LoVo (cell line): Measurements from ENCODE around the gene NAV3.
A peak's percentile ranks its signal among the peaks of the same experiment; 100 is the strongest.
"Not testable (repeated sequence)": the region's sequence is repeated elsewhere in the genome, so short reads cannot be mapped to it uniquely, and the experiment has no call there.

Source experiments
- DNase-seq: peaks from one replicate; pipeline ENCODE4 v3.0.0-alpha.2; 2016; ENCODE audit warnings: low spot score

Gene NAV3

DNA sequence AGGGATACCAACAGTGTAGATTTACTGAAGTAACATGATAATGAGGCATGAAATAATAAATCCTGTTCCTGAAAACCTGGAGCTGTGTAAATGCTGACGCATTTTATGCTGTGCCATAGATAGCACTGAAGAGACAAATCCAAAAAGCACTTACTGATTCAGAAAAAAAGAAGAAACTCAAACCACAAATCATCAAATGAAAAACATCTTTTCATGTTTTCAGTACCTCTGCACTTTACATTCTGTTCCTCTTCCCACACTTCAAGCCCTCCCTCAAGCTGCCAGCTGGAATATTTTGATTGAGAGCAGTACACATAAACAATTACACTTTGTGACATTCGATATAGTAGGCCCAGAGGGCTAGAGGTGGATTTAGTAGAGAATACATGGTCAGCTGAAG lies 362.3 kb downstream of the NAV3 start:
- DNase-seq = no peak

DNA sequence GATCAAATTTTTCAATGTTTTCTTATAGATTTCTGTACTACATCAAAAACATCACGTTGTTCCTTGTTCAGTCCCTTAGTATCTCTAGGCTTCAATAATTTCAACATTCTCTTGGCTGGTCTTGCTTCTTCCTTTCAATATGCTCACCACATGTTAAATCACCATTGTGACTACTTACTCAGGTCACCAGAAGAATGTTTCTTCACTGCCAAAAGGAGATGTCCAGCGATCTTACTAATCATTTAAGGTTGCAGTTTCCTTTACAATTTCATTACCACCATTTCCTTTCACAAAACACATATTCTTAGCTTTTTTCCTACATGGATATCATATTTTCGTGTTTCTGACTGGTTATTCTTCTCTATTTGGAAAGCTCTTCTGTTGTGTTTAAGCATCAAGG lies 363.8 kb downstream of the NAV3 start:
- no peak for DNase-seq

- no peak for DNase-seq
These were observed 368.2 kb downstream of the NAV3 start for GRCh38 chr12:78198896-78199295.

- DNase-seq = no peak
These were observed 369.2 kb downstream of the NAV3 start for GRCh38 chr12:78199926-78200325.

DNA sequence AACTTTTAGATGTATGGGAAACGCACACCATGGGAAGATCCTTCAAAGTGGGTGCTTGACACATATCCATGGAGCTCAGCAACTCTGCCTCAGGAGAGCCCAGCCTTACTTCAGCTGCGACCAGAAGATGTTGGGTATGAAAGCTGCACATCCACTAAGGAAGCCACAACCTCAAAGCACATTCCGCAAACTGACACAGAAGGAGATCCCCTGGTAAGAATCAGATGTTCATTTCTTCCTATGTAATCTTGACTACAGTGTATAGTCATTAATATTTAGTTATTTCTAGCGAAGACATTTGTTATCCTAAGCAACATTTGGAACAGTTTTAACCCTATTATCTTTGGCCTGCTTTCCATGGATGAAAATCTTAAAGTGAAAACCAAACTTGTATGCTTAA lies 374.2 kb downstream of the NAV3 start:
- no peak for DNase-seq

DNA sequence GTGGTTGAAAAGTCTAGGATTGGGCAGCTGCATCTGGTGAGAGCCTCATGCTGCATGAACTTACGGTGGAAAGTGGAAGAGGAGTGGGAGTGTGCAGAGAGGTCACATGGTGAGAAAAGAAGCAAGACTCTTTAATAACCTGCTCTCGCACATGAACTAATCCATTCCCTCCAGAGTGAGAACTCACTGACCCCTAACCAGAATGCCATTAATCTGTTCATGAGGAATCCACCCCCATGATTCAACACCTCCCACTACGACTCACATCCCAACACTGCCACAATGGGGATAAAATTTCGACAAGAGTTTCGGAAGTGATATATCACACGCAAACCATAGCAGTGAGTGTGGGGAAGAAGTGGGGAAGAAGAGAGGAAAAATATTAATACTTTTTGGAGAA lies 377.4 kb downstream of the NAV3 start:
- no peak for DNase-seq

DNA sequence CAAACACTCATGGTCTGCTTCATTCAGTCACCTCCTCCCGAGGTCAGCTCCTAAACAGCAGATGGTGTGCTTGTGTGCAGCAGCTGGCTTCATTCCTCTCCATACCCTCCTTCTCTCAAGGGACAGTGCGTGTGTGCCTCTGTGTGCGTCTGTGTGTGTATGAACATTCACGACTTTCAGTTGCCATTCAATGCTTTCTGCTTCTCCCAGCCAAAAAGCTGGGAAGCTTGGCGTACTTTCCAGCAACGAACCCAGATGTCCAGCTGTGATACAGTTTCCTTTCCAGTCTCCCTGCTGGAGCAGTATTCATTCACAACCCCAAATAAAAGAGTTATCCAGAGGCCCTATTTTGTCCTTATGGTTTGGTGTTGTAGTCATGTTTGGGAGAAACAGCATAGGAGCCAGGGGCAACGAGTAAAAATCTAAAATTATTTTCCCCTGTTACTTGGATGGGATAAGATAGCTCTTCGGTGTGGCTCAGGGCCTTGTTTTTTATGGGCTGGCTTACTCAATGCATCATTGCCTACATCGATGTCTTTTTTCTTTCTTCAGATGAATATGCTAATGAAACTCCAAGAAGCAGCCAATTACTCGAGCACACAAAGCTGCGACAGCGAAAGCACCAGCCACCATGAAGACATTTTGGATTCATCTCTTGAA lies 379.3 kb downstream of the NAV3 start:
- DNase-seq = no peak

- no peak for DNase-seq
These were observed 379.8 kb downstream of the NAV3 start for GRCh38 chr12:78210506-78210860.

DNA sequence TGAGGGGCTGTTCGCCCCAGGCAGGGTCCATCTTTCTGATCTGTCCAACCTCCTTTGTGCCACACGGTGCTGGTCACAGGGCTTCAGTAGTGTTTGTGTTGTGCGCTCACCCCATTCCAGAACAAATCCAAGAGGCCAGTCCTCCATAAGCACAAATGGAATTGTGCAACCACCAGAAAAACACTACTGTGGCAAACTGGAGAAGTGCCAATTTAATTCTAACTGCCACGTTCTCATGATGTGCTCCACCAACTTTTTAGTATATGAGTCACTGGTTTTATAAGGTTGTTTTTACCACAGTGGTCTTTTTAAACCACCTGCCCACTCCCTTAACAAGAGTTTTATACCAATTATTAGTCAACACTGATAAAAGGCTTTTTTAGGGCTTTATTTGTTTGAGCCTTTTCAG lies 380.2 kb downstream of the NAV3 start:
- DNase-seq = peak; percentile 88

DNA sequence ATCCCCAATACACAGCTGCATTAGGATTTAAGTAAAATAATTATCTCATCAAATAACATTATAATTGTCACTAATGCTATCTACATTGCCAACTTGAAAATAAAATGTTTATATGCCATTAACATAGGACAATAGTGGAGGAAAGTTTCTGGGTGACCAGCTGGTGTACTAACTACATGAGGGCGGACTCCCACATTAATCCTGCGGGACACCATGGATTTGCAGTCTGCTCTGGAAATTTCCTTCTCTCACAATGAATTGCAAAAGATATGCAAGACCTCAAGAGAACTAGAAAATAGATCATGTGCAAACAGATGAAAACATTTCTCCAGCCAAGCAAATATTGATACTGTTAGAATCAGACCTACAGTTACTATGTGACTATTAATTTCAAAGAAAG lies 390.1 kb downstream of the NAV3 start:
- no peak for DNase-seq

DNA sequence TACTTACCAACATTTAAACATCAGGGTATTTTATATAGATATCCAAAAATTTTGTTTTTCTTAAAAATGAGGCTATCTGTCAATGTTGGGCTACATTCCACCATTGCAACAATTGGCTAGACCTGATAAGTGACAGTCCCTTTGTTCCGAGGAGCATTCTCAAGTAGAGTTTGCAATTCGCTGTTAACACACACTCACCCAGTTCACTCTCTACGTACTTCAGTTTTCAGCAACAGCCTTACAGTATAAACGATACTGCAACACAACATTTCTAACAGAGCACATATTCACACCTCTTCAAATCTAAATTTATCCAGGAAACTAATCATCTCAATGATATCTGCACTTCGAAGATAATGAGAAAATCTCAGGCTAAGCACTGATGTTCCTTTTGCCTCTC lies 393.5 kb downstream of the NAV3 start:
- DNase-seq = no peak

DNA sequence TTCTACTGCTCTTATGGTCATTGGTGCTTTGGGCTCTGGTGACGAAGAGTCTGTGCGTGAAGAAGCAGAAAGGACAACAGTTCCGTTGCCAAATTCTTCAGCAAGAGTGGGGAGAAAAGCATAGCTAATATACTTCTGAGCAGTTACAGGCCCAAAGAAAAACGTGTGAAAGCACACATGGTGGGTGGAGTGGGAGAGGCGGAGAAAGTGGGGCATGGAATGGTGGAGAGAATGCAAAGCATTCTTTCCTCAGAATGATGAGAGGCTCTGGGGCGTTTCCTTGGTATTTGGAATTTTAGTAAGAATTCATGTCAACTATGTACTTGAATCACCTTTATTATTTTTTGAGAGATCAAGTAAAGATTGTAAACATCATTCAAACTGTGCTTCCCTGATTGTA lies 396.1 kb downstream of the NAV3 start:
- DNase-seq = no peak

DNA sequence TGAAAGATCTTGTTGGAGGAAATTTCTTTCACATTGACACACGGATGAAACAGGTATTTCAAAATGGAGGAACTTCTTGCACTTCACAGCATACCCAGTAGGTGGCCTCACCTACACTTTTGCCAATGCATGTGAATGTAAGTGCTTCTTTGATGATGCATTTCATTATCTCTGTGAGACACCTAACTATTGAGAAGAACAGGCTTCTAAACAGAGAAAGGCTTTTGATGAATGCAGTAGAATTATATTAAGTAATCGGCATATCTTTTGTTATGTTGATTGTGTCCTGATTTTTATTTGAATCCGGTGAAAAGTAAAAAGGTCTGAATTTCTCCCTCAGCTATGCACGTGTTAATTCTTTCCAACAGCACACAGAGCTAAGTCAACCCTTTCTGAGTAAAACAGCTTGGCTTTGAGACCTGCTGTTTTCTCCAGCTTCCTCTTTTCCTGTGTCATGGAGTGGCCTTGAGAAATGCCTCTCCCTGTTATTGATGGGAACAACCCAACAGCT lies 399.0 kb downstream of the NAV3 start:
- DNase-seq = peak; percentile 53

GRCh38 chr12:78232756-78233155 lies 402.1 kb downstream of the NAV3 start:
- DNase-seq = no peak

GRCh38 chr12:78236264-78236663 lies 405.6 kb downstream of the NAV3 start:
- no peak for DNase-seq

- no peak for DNase-seq
These were observed 408.9 kb downstream of the NAV3 start for GRCh38 chr12:78239544-78239943.

DNA sequence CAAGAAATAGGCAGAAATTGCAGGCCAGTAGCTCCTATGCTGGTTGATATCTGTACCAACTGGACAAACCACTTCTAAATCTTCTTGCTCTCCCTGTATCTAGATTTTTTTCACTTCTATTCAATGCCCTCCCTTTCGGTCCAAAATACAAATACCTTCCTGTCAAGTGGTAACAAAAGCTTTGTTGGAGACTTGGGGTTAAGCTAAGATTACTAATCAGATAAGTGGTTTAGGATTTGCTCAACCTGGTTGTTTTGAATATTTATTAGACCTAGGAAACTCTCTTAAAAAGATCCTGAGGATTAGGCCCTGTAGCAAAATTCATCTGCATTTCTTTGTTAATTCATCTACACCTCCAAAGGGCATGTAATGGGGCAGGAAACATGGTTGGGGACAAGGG lies 410.1 kb downstream of the NAV3 start:
- DNase-seq = no peak

DNA sequence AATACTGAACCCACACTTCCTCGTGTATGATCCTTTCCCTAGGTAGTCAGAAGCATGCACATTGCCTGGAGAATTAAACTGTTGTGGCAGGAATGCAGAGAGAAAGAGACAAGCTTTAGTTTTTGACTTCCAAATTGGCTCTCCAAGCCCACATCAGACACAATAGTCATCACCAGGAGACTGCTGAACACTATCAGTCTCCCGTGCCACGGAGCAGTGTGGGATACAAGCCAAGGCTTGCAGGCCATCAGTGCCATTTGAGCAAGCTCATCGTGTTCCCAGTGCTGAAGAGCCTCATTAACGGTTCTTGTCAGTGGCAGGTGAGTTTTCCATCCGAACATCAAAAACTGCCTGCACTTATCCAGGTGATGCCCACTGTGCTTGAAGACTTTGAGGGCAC lies 410.8 kb downstream of the NAV3 start:
- DNase-seq = no peak

- DNase-seq = no peak
These were observed 414.3 kb downstream of the NAV3 start for GRCh38 chr12:78244916-78245507.

DNA sequence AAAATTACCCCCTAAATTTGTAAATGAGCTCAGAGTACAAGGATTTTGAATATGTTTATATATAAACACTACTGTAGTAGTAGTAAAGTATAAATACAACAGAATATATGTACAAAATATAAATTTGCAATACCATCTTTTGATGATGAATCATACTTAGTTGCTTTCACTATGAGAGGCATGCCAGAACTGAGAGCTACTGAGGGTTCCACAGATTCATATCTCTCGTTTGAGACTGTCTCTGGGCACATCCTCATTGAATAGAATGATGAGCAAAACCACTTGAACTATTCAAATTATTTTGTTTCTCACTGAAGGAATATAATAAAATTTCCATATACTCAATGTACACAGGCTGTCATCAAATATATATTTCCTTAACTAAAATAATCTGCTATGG lies 417.6 kb downstream of the NAV3 start:
- no peak for DNase-seq

GRCh38 chr12:78249578-78249977 lies 418.9 kb downstream of the NAV3 start:
- DNase-seq = no peak

GRCh38 chr12:78257662-78258061 lies 427.0 kb downstream of the NAV3 start:
- not testable (repeated sequence) for DNase-seq

GRCh38 chr12:78260976-78261375 lies 430.3 kb downstream of the NAV3 start:
- no peak for DNase-seq

GRCh38 chr12:78261901-78262300 lies 431.2 kb downstream of the NAV3 start:
- DNase-seq = no peak
